Psoas muscle (tissue), 8 donors: ENCODE measurements around the gene SLC27A5. TPM values are rescaled to one million over a fixed set of nuclear protein-coding genes. Genes with fewer than 3 reads are reported as not detected.

Experiments
- ATAC-seq, 4 donors: fragments of 200-7000 bp; cut with Tn5 transposase; one replicate each; pipeline ENCODE4 v1.9.1; 2020; ENCODE audit warnings: moderate library complexity in 3 of 4, mild to moderate bottlenecking in 2 of 4
- DNase-seq, 2 donors: peaks; one replicate each; pipeline ENCODE4 v3.0.0-alpha.2; 2020
- H3K27ac ChIP-seq: fragments of 200-600 bp; one replicate; pipeline ENCODE4 v1.8.0; 2022
- H3K27me3 ChIP-seq, 3 donors: fragments of 200-600 bp in 1 of 3; one replicate each; pipeline versions ENCODE4 v1.6.1 to v1.8.0; 2013 to 2022; ENCODE audit warnings: low read length in 2 of 3, mild to moderate bottlenecking in 2 of 3, moderate library complexity in 1 of 3; ENCODE audit not compliant: insufficient read depth in 3 of 3
- H3K36me3 ChIP-seq, 2 donors: fragments of 200-600 bp in 1 of 2; one replicate each; pipeline versions ENCODE4 v1.6.1 to v1.8.0; 2013 to 2022; ENCODE audit warnings: low read depth in 1 of 2, mild to moderate bottlenecking in 1 of 2, moderate library complexity in 1 of 2; ENCODE audit not compliant: insufficient read depth in 1 of 2
- H3K4me1 ChIP-seq: fragments of 200-600 bp; one replicate; pipeline ENCODE4 v1.8.0; 2022
- H3K4me3 ChIP-seq: fragments of 200-600 bp; one replicate; pipeline ENCODE4 v1.8.0; 2022; ENCODE audit warnings: mild to moderate bottlenecking
- H3K9me3 ChIP-seq: fragments of 200-600 bp; one replicate; pipeline ENCODE4 v1.8.0; 2022
- WGBS, 3 donors: extraction: QIAGEN DNeasy Blood & Tissue Kit; methylation state at CpG; one replicate each; pipeline versions ENCODE4 v1.1.6 to v1.1.7; 2013; 5-methylcytosine and 5-hydroxymethylcytosine counted together
- intact Hi-C, 2 donors: fragments of 100-400 bp; cut with DNase I; formaldehyde crosslinking; loops; one replicate each; pipeline versions ENCODE4 v1.11.0 to v1.14.2; 2022
- polyA plus RNA-seq, 3 donors: library from polyadenylated mRNA; stranded (reverse); fragments of 200-250 nt; gene quantifications; one replicate each; pipeline ENCODE4 v1.2.3, GENCODE V29; 2013
- total RNA-seq, 4 donors: library from RNA; stranded (reverse); fragmentation: NEBNext Ultra II Directional in 2 of 4; extraction: Animal tissue kit (Norgen Biotek cat#: 25700) in 2 of 4; gene quantifications; one replicate each; pipeline versions ENCODE4 v1.2.1 to v1.2.4, GENCODE V29; 2021 to 2023
- TF ChIP-seq, protein P1 (sequence below): fragments of 200-600 bp; IDR thresholded peaks from one replicate; pipeline ENCODE4 v1.8.0; 2022; ENCODE audit warnings: antibody characterized with exemption
- donor health status: healthy with polysubstance abuse.
- donor health status: DM: no; HTN: no; CAD: no; lungs with moderate emphysema.
- donor health status: Bipolar disorder and iron deficiency.
- donor health status: healthy.
- donor health status: DM: yes; HTN: yes; CAD: no.
- donor health status: DM: no; HTN: no; CAD: no.
- donor health status: DM: no; HTN: no; CAD: no.
- donor health status: DM: yes; HTN: yes; CAD: no.

Gene SLC27A5
- total and polyA plus RNA-seq, 7 donors = 3.1 to 11.0 (median 6.1) TPM

DNA sequence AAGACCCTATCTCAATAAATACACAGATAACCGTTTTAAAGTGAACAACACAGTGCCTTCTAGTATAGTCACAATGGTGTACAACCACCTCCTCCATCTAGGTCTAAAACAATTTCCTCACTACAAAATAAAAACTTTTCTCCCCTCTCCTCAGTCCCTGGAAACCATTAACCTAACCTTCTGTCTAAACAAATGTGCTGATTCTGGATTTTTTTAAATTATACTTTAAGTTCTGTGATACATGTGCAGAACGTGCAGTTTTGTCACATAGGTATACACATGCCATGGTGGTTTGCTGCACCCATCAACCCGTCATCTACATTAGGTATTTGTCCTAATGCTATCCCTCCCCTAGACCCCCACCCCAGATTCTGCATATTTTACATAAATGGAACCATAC is 17.6 kb upstream of the SLC27A5 start:
- no peak overlapping the region for H3K4me3 ChIP-seq
- TF ChIP-seq, protein P1, sequence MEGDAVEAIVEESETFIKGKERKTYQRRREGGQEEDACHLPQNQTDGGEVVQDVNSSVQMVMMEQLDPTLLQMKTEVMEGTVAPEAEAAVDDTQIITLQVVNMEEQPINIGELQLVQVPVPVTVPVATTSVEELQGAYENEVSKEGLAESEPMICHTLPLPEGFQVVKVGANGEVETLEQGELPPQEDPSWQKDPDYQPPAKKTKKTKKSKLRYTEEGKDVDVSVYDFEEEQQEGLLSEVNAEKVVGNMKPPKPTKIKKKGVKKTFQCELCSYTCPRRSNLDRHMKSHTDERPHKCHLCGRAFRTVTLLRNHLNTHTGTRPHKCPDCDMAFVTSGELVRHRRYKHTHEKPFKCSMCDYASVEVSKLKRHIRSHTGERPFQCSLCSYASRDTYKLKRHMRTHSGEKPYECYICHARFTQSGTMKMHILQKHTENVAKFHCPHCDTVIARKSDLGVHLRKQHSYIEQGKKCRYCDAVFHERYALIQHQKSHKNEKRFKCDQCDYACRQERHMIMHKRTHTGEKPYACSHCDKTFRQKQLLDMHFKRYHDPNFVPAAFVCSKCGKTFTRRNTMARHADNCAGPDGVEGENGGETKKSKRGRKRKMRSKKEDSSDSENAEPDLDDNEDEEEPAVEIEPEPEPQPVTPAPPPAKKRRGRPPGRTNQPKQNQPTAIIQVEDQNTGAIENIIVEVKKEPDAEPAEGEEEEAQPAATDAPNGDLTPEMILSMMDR = no peak
- no peaks in the 10 kb centered on the region for H3K4me1 ChIP-seq
- intact Hi-C loops = no loop called here
- no peak for DNase-seq
- no peak for ATAC-seq
- H3K27me3 ChIP-seq = peaks cover 0 to 7% (median 0%) of the 10 kb centered on the region in 3 donors
- WGBS, 3 donors = 75 to 81% (median 78%) methylated on average over 3 of the region's 3 CpGs
- no peaks in the 10 kb centered on the region for H3K9me3 ChIP-seq
- no peak overlapping the region for H3K27ac ChIP-seq
- no peaks in the 10 kb centered on the region for H3K36me3 ChIP-seq

DNA sequence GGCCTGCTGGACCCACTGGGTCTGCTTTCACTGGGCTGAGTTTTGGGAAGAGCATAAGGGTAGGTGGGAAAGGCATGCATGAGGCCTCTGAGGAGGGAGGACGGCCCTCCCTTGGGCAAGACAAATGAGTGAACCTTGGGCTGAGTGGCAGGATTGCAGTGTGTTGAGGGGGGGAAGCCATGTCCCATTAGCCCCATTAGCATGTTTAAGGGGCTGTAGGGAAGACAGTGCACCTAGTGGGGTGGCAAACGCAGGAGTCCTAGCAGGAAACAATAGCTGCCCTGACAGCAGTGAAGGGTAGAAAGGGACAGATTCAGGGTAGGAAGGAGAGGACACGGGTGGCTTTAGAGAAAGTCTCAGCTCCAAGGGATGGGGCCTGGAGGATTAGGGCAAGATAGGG is 10.9 kb upstream of the SLC27A5 start:
- H3K27ac ChIP-seq = no peak overlapping the region
- ATAC-seq (no peak), DNase-seq (no peak)
- H3K9me3 ChIP-seq = no peaks in the 10 kb centered on the region
- H3K4me3 ChIP-seq = no peak overlapping the region
- no peaks in the 10 kb centered on the region for H3K36me3 ChIP-seq
- TF ChIP-seq, protein P1 = no peak
- WGBS, 3 donors = 78 to 85% (median 80%) methylated on average over 3 of the region's 3 CpGs
- peaks cover 17% of the 10 kb centered on the region for H3K4me1 ChIP-seq
- H3K27me3 ChIP-seq = no peaks in the 10 kb centered on the region
- intact Hi-C loops = no loop called here

DNA sequence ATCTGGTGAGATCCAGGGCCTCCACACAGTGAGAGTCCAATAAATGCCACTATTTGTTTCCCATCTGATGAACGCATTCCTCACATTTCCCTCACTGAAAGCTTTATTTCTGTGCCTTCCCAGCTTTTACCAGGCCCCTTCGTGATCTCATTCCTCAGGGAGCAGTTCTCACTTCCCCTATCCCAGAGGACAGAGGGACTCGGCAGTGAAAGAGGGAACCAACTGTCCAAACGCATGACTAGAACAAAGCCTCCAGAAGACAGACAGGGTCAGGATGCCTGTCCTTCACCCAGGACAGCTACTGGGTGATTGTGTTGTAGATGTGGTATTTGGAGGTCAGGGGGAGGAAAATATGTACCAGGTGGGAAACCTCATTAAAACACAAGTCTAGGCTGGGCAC is 9.9 kb upstream of the SLC27A5 start:
- Histone ChIP-seq H3K27ac (peak overlapping the region; percentile 6), H3K4me1 (peaks cover 17% of the 10 kb centered on the region), H3K36me3 (peaks cover 0 to 9% of the 10 kb centered on the region in 2 donors), H3K9me3 (no peaks in the 10 kb centered on the region), H3K4me3 (no peak overlapping the region), H3K27me3 (no peaks in the 10 kb centered on the region)
- no peak for ATAC-seq
- TF ChIP-seq, protein P1 = no peak
- intact Hi-C loops = loop anchor here in 1 of 2 donors (2.0 kb wide), 1 partner anchor 21 kb away; no protein-coding TSS in a partner anchor
- no peak for DNase-seq
- 45 to 50% (median 46%) methylated on average over 4 of the region's 4 CpGs for WGBS, 3 donors

DNA sequence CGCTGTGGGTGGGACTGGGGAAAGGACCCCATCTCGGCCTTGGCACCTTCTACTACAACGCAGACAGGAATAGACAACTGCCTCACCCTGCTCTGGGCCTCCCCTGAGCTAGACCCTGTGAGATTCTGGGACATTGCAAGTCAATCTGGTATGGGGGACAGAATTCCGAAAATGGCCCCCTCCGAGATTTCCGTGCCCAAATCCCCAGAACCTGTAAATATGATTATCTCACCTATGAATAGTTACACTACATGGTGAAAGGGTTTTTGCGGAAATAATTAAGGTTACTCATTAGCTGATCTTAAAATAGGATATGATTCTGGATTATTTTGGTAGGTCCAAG is 8.4 kb upstream of the SLC27A5 start:
- intact Hi-C loops = loop anchor here in 1 of 2 donors (2.0 kb wide), 1 partner anchor 23 kb away; no protein-coding TSS in a partner anchor
- ATAC-seq = peak in 2 of 4 donors; percentile 24 to 39
- Histone ChIP-seq H3K4me1 (peaks cover 27% of the 10 kb centered on the region), H3K4me3 (peak overlapping the region; percentile 98), H3K27me3 (no peaks in the 10 kb centered on the region), H3K9me3 (no peaks in the 10 kb centered on the region), H3K27ac (peak overlapping the region; percentile 97), H3K36me3 (peaks cover 0 to 20% of the 10 kb centered on the region in 2 donors)
- WGBS, 3 donors = 4 to 9% (median 7%) methylated on average over 7 of the region's 7 CpGs
- TF ChIP-seq, protein P1 = no peak
- no peak for DNase-seq
